Measurements from ENCODE around the gene TFPI. TPM values are rescaled to one million over a fixed set of nuclear protein-coding genes. Genes with fewer than 3 reads are reported as not detected.
"Not testable (repeated sequence)": the region's sequence is repeated elsewhere in the genome, so short reads cannot be mapped to it uniquely, and the experiment has no call there.

TFPI gene
- polyA plus RNA-seq, 6 donors from 2014 or later, result 0.24 to 1.2 (median 0.35) TPM; not detected in 3

DNA sequence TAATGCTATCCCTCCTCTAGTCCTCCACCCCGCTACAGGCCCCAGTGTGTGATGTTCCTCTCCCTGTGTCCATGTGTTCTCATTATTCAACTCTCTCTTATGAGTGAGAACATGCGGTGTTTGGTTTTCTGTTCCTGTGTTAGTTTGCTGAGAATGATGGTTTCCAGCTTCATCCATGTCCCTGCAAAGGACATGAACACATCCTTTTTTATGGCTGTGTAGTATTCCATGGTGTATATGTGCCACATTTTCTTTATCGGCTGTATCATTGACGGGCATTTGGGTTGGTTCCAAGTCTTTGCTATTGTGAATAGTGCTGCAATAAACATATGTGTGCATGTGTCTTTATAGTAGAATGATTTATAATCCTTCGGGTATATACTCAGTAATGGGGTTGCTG, 17.8 kb upstream of the TFPI start:
- H3K4me1 Mint-ChIP-seq; H3K27me3 Mint-ChIP-seq; H3K27ac Mint-ChIP-seq; H3K4me3 Mint-ChIP-seq; H3K36me3 Mint-ChIP-seq; ATAC-seq (ENCODE audit: low read depth in 2 of 2); DNase-seq: not testable (repeated sequence)
- H3K9me3 Mint-ChIP-seq, result peaks cover 0 to 15% (median 5%) of the 10 kb centered on the region in 7 donors

GRCh38 chr2:187569571-187569970, 15.3 kb upstream of the TFPI start:
- H3K27me3 Mint-ChIP-seq, result no peaks in the 10 kb centered on the region
- DNase-seq (no peak), ATAC-seq (ENCODE audit: low read depth in 2 of 2) (no peak)
- H3K4me3 Mint-ChIP-seq, result no peak overlapping the region
- no peaks in the 10 kb centered on the region for H3K36me3 Mint-ChIP-seq
- no peak overlapping the region for H3K27ac Mint-ChIP-seq
- peaks cover 2 to 15% (median 7%) of the 10 kb centered on the region in 7 donors for H3K9me3 Mint-ChIP-seq
- no peaks in the 10 kb centered on the region for H3K4me1 Mint-ChIP-seq

DNA sequence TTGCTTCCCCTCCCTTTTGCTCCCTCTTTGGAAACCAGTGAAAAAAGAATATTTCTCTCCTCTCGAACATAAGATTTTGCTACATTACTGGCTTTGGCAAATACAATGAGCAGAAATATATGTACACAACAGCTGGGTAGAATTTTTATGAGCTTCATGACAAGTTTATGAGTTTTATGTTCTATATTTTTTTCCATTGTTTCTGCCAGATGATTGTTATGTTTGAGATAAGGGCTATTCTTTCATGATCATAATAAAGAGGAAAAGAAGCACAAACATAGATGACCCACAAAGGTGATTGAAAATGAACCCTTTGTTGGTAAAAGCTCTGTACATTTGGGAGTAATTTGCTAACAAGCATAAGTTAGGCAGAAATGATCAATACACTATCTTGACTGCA, 14.8 kb upstream of the TFPI start:
- H3K4me3 Mint-ChIP-seq, result no peak overlapping the region
- H3K27me3 Mint-ChIP-seq, result no peaks in the 10 kb centered on the region
- no peaks in the 10 kb centered on the region for H3K36me3 Mint-ChIP-seq
- no peak overlapping the region for H3K27ac Mint-ChIP-seq
- no peak for DNase-seq
- no peaks in the 10 kb centered on the region for H3K4me1 Mint-ChIP-seq
- no peak for ATAC-seq (ENCODE audit: low read depth in 2 of 2)
- H3K9me3 Mint-ChIP-seq, result peaks cover 2 to 15% (median 7%) of the 10 kb centered on the region in 7 donors

DNA sequence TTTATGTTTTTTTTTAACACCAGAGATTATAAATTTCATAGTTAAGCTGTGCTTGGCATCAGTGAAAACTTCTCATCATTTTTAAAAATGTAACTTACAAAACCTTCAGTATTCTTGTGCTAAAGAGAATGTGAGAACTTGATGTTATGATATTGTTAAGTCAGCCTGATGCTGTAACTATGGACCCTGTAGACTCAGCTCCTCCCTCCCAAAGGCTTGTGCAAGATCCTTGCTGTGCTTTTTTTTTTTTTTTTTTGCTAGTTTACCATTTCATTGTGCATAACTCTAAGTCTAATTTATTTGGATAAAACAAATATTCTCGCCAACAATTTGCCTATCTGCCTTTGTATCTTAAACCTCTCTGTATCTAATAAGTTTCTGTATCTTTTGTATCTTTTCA, 12.9 kb upstream of the TFPI start:
- H3K36me3 Mint-ChIP-seq, result no peaks in the 10 kb centered on the region
- no peak for ATAC-seq (ENCODE audit: low read depth in 2 of 2)
- no peaks in the 10 kb centered on the region for H3K4me1 Mint-ChIP-seq
- H3K27ac Mint-ChIP-seq, result no peak overlapping the region
- H3K4me3 Mint-ChIP-seq, result no peak overlapping the region
- DNase-seq, result no peak
- no peaks in the 10 kb centered on the region for H3K27me3 Mint-ChIP-seq
- peaks cover 0 to 5% (median 3%) of the 10 kb centered on the region in 7 donors for H3K9me3 Mint-ChIP-seq

DNA sequence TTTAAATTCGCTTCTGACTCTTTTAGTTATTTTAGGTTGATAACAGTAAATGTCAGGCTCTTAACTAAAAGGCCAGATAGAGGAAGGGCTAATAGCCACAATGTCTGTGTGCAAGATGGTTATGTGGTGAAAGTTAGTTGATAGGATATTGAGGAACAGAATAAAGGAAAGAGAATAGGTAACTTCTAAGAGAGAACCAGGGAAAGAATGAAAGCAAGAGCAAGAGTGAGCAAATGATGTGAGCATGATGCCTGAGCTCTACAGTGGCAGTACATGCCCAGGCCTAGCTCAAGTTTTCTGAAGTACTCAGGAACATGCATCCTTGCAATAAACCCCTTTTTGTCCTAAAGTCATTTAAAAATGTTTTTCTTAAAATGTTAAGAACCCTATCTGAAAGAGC, 12.5 kb upstream of the TFPI start:
- no peaks in the 10 kb centered on the region for H3K4me1 Mint-ChIP-seq
- no peaks in the 10 kb centered on the region for H3K36me3 Mint-ChIP-seq
- H3K27ac Mint-ChIP-seq, result peak overlapping the region in 1 of 6 donors; percentile 24
- H3K4me3 Mint-ChIP-seq, result no peak overlapping the region
- H3K9me3 Mint-ChIP-seq, result peaks cover 0 to 5% (median 0%) of the 10 kb centered on the region in 7 donors
- ATAC-seq (ENCODE audit: low read depth in 2 of 2) (no peak), DNase-seq (no peak)
- no peaks in the 10 kb centered on the region for H3K27me3 Mint-ChIP-seq

GRCh38 chr2:187566266-187566665, 12.0 kb upstream of the TFPI start:
- Mint-ChIP-seq H3K9me3 (peaks cover 0 to 5% (median 0%) of the 10 kb centered on the region in 7 donors), H3K36me3 (no peaks in the 10 kb centered on the region), H3K4me1 (no peaks in the 10 kb centered on the region), H3K27me3 (no peaks in the 10 kb centered on the region), H3K27ac (no peak overlapping the region), H3K4me3 (no peak overlapping the region)
- DNase-seq, result no peak
- ATAC-seq (ENCODE audit: low read depth in 2 of 2), result no peak

DNA sequence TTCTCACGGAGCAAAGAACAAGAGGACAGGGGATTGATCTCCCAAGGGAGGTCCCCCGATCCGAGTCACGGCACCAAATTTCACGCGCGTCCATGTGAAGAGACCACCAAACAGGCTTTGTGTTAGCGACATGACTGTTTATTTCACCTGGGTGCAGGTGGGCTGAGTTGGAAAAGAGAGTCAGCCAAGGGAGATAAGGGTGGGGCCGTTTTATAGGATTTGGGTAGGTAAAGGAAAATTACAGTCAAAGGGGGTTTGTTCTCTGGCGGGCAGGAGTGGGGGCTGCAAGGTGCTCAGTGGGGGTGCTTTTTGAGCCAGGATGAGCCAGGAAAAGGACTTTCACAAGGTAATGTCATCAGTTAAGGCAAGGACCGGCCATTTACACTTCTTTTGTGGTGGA, 11.4 kb upstream of the TFPI start:
- ATAC-seq (ENCODE audit: low read depth in 2 of 2); DNase-seq; H3K27me3 Mint-ChIP-seq; H3K4me1 Mint-ChIP-seq; H3K27ac Mint-ChIP-seq; H3K36me3 Mint-ChIP-seq; H3K4me3 Mint-ChIP-seq; H3K9me3 Mint-ChIP-seq: not testable (repeated sequence)

GRCh38 chr2:187556493-187556892, 2.3 kb upstream of the TFPI start:
- H3K4me1 Mint-ChIP-seq; H3K27me3 Mint-ChIP-seq; H3K4me3 Mint-ChIP-seq; DNase-seq; H3K9me3 Mint-ChIP-seq; ATAC-seq (ENCODE audit: low read depth in 2 of 2); H3K27ac Mint-ChIP-seq; H3K36me3 Mint-ChIP-seq: not testable (repeated sequence)

DNA sequence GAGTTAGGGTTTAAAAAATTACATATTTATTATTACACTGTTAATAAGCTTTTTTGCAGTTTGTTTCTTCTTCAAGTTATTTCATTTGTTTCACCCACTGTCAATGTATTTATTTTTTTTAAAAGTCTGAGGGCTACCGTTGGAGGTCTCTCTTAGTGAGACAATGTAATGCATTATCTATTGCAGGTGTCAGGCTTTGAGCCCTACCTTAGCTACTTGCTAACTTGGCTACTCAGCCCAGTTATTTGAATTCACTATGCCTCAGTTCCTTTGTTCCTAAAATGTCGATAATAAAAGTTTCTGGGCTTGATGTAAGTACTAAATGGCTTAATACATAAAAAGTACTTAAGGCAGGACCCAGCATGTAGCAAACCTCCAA, 458 bp upstream of the TFPI start:
- ATAC-seq (ENCODE audit: low read depth in 2 of 2) (no peak), DNase-seq (no peak)
- Mint-ChIP-seq H3K4me1 (peaks cover 4 to 5% (median 5%) of the 10 kb centered on the region in 3 donors), H3K36me3 (no peaks in the 10 kb centered on the region), H3K27ac (no peak overlapping the region), H3K4me3 (no peak overlapping the region), H3K9me3 (peaks cover 0 to 2% (median 0%) of the 10 kb centered on the region in 7 donors), H3K27me3 (peaks cover 0 to 7% (median 0%) of the 10 kb centered on the region in 3 donors)

DNA sequence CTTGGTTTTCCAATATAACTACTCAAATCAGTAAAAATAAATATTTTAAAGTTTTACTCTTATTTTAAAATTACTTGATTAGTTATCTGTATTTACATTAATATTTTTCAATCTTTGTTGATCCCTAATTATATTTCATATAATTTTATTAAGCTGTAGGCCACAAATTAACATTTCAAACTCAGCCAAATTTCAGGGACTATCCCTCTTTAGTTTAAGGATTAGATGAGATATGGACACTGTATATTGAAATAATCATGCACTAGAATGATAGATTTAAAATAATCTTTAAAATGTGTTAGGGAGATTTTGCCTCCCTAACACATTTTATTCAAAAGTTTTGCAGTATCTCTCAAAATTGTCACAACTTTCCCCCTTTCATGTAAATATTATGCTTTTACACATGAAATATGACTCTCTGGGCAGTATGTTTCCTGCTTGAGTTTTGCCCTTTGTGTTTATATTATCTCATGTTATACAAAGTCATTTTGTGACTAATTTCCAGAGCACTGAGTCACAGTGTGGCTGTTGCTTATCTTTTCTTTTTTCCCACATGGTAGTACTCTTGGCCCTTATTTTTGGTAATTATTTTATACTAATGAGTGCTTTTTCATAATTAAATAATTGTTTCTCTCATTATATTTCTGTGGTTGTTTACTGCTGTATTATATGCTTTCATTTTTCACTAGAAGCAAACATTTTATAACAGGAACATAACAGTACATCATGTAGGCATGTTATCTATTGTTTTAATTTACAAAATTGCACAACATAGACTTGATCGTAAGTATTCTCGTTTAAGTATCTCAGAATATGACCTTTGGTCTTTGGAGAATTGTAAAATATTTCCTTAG, 1.2 kb downstream of the TFPI start:
- peaks cover 0 to 7% (median 0%) of the 10 kb centered on the region in 3 donors for H3K27me3 Mint-ChIP-seq
- no peaks in the 10 kb centered on the region for H3K36me3 Mint-ChIP-seq
- peaks cover 0 to 2% (median 0%) of the 10 kb centered on the region in 7 donors for H3K9me3 Mint-ChIP-seq
- peaks cover 4 to 5% (median 5%) of the 10 kb centered on the region in 3 donors for H3K4me1 Mint-ChIP-seq
- H3K4me3 Mint-ChIP-seq, result no peak overlapping the region
- DNase-seq (no peak), ATAC-seq (ENCODE audit: low read depth in 2 of 2) (no peak)
- no peak overlapping the region for H3K27ac Mint-ChIP-seq

GRCh38 chr2:187552381-187552780, 1.9 kb downstream of the TFPI start:
- H3K4me1 Mint-ChIP-seq, result peaks cover 4 to 5% (median 5%) of the 10 kb centered on the region in 3 donors
- H3K27me3 Mint-ChIP-seq, result peaks cover 0 to 7% (median 0%) of the 10 kb centered on the region in 3 donors
- no peak overlapping the region for H3K27ac Mint-ChIP-seq
- ATAC-seq (ENCODE audit: low read depth in 2 of 2) (no peak), DNase-seq (no peak)
- no peaks in the 10 kb centered on the region for H3K36me3 Mint-ChIP-seq
- no peak overlapping the region for H3K4me3 Mint-ChIP-seq
- H3K9me3 Mint-ChIP-seq, result peaks cover 0 to 2% (median 0%) of the 10 kb centered on the region in 7 donors

DNA sequence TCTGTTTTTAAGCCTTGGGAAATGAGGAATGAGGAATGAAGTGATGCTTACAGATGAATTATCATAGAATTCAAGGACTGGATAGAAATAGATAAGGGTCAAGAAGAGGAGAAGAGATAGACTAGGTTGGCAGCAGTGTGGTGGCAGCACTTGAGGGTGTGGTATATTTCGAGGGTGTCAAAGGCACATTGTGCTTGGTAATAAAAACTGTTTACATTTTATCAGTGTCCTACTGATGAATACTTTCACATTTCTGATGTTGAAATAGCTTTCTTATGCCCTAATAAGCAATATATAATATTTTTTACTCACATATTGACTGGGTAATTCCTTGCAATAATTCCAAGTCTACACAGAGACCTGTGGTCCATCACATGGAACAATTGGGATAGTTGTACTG, 3.4 kb downstream of the TFPI start:
- ATAC-seq (ENCODE audit: low read depth in 2 of 2) (no peak), DNase-seq (no peak)
- H3K27ac Mint-ChIP-seq, result no peak overlapping the region
- H3K4me3 Mint-ChIP-seq, result no peak overlapping the region
- H3K27me3 Mint-ChIP-seq, result peaks cover 0 to 7% (median 0%) of the 10 kb centered on the region in 3 donors
- H3K36me3 Mint-ChIP-seq, result no peaks in the 10 kb centered on the region
- H3K9me3 Mint-ChIP-seq, result peaks cover 0 to 2% (median 0%) of the 10 kb centered on the region in 7 donors
- peaks cover 4 to 5% (median 5%) of the 10 kb centered on the region in 3 donors for H3K4me1 Mint-ChIP-seq

DNA sequence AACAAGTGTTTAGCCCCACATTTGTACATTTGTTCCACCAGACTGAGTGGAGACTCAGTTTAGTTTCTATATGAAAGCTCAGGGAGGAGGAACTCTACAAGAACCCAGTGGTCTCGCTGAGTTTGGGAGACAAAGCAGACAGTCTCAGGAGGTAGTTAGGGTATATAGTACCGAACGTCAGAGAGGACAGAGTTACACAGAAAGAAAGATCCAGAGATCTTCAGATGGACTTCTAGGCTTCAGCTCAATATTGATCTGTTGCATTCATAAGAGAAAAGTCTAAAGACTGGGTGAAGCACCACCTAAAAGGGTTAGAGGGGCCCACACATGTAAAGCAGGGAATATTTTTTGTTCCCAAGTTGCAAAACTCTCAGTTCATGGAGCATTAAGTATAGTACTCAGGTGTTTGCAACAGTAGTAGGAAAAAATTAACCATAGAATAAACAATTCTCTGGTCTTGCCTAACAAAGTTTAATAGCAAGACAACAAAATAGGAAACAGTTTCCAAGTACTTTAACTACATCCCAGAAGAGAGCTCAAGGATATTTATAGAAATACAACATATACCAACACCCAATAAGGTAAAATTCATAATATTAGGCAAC, 4.2 kb downstream of the TFPI start:
- no peak overlapping the region for H3K27ac Mint-ChIP-seq
- H3K9me3 Mint-ChIP-seq, result no peaks in the 10 kb centered on the region
- ATAC-seq (ENCODE audit: low read depth in 2 of 2) (no peak), DNase-seq (no peak)
- peaks cover 4 to 5% (median 5%) of the 10 kb centered on the region in 3 donors for H3K4me1 Mint-ChIP-seq
- H3K4me3 Mint-ChIP-seq, result no peak overlapping the region
- H3K36me3 Mint-ChIP-seq, result no peaks in the 10 kb centered on the region
- peaks cover 0 to 3% (median 0%) of the 10 kb centered on the region in 3 donors for H3K27me3 Mint-ChIP-seq

GRCh38 chr2:187549193-187549592, 5.0 kb downstream of the TFPI start:
- Mint-ChIP-seq H3K9me3 (no peaks in the 10 kb centered on the region), H3K4me1 (peaks cover 0 to 3% (median 3%) of the 10 kb centered on the region in 3 donors), H3K4me3 (no peak overlapping the region), H3K36me3 (no peaks in the 10 kb centered on the region), H3K27ac (no peak overlapping the region), H3K27me3 (peaks cover 0 to 3% (median 0%) of the 10 kb centered on the region in 3 donors)
- ATAC-seq (ENCODE audit: low read depth in 2 of 2), result no peak
- no peak for DNase-seq

All from naive B cell (primary cell).